Measurements from ENCODE around the gene CCDC107.

The CCDC107 gene

DNA sequence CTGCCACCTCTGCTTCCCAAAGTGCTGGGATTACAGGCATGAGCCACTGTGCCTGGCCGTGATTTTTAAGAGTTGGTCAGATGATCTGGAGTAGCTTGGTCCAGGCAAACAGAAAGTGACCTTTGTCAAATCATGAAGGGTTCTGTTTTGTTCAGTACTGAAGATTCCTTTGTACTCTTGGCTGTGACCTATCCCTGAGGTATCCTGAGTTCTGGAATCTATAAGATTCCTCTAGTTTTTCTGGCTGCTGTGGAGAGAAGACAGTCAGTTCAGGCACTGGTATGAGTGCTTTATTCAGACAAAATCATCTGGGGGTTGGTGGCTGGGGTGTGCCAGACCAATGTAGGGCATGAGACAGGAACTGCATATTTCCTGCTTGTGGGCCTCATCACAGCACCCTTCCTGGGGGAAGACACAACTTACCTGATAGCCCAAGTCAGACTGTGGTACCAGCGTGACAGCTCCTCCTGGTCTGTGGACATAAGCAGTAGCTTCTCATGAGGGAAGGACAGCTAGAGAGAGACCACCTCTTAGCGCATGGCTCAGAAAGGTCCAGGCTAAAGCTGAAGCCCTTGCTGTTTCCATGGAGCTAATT is 3.8 kb downstream of the CCDC107 start:
- Histone ChIP-seq H4K20me1 (ENCODE audit: insufficient read depth, low read length) (no peaks in the 10 kb centered on the region), H3K79me2 (ENCODE audit: low read length) (peaks cover 25% of the 10 kb centered on the region), H3K4me3 (ENCODE audit: low read length) (no peak overlapping the region), H3K27ac (ENCODE audit: low read length) (no peak overlapping the region), H3K4me2 (ENCODE audit: low read length) (no peak overlapping the region), H3K27me3 (ENCODE audit: low read depth, low read length) (no peaks in the 10 kb centered on the region), H3K36me3 (replicated peaks; ENCODE audit: low read depth, low read length) (peaks cover 34% of the 10 kb centered on the region), H3K9ac (ENCODE audit: low read length) (no peak overlapping the region), H2AFZ (ENCODE audit: low read depth, low read length) (no peak overlapping the region), H3K9me3 (ENCODE audit: insufficient read depth, low read length) (no peaks in the 10 kb centered on the region), H3K4me1 (ENCODE audit: low read length) (peaks cover 34% of the 10 kb centered on the region)
- TF ChIP-seq, protein P1, sequence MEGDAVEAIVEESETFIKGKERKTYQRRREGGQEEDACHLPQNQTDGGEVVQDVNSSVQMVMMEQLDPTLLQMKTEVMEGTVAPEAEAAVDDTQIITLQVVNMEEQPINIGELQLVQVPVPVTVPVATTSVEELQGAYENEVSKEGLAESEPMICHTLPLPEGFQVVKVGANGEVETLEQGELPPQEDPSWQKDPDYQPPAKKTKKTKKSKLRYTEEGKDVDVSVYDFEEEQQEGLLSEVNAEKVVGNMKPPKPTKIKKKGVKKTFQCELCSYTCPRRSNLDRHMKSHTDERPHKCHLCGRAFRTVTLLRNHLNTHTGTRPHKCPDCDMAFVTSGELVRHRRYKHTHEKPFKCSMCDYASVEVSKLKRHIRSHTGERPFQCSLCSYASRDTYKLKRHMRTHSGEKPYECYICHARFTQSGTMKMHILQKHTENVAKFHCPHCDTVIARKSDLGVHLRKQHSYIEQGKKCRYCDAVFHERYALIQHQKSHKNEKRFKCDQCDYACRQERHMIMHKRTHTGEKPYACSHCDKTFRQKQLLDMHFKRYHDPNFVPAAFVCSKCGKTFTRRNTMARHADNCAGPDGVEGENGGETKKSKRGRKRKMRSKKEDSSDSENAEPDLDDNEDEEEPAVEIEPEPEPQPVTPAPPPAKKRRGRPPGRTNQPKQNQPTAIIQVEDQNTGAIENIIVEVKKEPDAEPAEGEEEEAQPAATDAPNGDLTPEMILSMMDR (IDR thresholded peaks at IDR 0.05; ENCODE audit: low read depth, low read length): no peak
- no peak for TF ChIP-seq EZH2phosphoT487 (IDR thresholded peaks at IDR 0.05; ENCODE audit: low read depth)

DNA sequence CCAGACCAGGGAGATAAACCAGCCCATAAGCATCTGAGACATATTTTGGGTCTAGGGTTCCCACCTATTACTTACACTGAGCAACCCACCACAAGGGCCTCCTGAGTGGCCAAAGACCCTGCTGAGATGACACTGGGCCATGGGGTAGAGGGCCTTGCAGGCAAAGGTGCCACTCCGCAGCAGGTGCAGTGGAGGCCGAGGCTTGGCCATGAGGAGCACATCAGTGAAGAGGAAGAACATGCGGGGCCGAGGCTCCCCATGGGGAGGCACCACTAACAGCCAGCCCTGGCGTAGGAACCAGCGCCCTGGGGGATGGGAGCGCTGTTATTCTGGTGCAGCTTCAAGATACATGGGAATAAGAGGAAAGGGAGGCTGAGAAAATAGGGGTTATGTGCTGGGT is 4.3 kb downstream of the CCDC107 start:
- Histone ChIP-seq H3K4me2 (ENCODE audit: low read length) (no peak overlapping the region), H4K20me1 (ENCODE audit: insufficient read depth, low read length) (no peaks in the 10 kb centered on the region), H2AFZ (ENCODE audit: low read depth, low read length) (no peak overlapping the region), H3K27me3 (ENCODE audit: low read depth, low read length) (no peaks in the 10 kb centered on the region), H3K27ac (ENCODE audit: low read length) (no peak overlapping the region), H3K9me3 (ENCODE audit: insufficient read depth, low read length) (no peaks in the 10 kb centered on the region), H3K36me3 (replicated peaks; ENCODE audit: low read depth, low read length) (peaks cover 34% of the 10 kb centered on the region), H3K4me1 (ENCODE audit: low read length) (peaks cover 29% of the 10 kb centered on the region), H3K79me2 (ENCODE audit: low read length) (peaks cover 25% of the 10 kb centered on the region), H3K4me3 (ENCODE audit: low read length) (no peak overlapping the region), H3K9ac (ENCODE audit: low read length) (no peak overlapping the region)
- TF ChIP-seq, protein P1 (IDR thresholded peaks at IDR 0.05; ENCODE audit: low read depth, low read length): no peak
- no peak for TF ChIP-seq EZH2phosphoT487 (IDR thresholded peaks at IDR 0.05; ENCODE audit: low read depth)

DNA sequence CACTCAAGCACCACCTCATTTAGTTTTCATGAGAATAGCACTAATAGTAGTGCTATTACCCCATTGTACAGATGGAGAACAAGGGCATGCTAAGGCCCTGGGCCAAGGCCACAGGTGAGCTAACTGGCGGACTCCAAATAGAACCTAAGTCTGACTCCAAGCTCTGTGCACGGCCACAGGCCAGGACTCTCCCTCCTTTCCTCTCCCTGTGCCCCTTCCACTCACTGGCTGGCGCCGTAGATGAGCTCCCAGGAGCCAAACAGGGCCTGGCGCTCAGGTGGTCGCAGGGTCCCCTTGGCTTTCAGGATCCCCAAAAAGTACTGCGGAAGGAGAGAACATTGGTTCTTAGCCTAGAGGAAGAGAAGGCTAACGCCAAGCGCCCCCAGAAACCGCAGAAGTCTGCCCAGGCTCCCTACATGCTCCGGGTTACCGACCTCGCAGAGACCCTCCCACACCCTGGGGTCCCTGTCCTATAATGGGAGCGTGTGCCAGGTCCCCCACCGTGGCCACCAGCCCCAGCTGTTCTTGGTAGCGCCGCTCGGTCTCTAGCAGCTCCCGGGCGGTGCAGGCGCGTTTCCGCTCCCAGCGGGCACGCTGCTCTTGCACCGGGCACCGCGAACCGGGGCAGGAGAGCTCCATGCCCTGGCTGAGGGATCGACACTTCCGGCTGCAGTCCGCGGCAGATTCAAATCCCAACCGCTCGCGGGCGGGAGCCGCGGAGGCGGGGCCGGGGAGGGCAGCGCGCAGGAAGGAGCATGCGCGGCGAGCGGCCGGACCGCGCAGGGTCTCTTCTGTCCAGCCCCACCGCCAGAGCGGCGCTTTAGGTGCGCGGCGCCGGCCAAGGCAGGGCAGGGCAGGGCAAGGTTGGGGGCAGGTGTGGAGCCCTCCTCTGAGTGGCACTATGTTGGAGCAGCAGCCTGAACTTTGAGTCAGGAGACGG is 6.7 kb downstream of the CCDC107 start, which contains the start of gene ARHGEF39:
Gene ARHGEF39 (minus strand): TSS at position 665 of the 940 bp plus-strand sequence. CDS start 26 bp downstream, at position 639.
- no peak for TF ChIP-seq EZH2phosphoT487 (IDR thresholded peaks at IDR 0.05; ENCODE audit: low read depth)
- TF ChIP-seq, protein P1 (IDR thresholded peaks at IDR 0.05; ENCODE audit: low read depth, low read length): peak; percentile 40
- H3K4me1 ChIP-seq (ENCODE audit: low read length): peaks cover 19% of the 10 kb centered on the region

DNA sequence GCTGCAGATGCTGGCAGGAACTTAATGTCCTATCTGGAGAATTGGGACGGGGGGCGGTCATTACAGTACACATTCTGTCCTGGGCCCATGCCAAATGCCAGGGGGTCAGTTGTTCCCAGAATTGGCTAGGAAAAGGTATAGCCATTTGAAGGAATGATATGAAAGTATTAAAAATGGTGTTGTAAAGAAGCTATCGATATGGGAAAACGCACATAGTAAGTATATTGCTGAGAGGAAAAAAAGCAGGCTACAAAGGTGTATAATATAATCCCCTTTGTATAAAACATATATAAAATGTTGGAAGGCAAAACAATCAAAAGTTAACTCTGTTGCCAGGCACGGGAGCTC is 7.4 kb downstream of the CCDC107 start:
- TF ChIP-seq EZH2phosphoT487 (IDR thresholded peaks at IDR 0.05; ENCODE audit: low read depth): no peak
- TF ChIP-seq, protein P1 (IDR thresholded peaks at IDR 0.05; ENCODE audit: low read depth, low read length): no peak
- peaks cover 19% of the 10 kb centered on the region for H3K4me1 ChIP-seq (ENCODE audit: low read length)
- H3K79me2 ChIP-seq (ENCODE audit: low read length): peaks cover 15% of the 10 kb centered on the region
- H3K9ac ChIP-seq (ENCODE audit: low read length): peak overlapping the region; percentile 95
- peak overlapping the region; percentile 75 for H2AFZ ChIP-seq (ENCODE audit: low read depth, low read length)
- peaks cover 31% of the 10 kb centered on the region for H3K36me3 ChIP-seq (replicated peaks; ENCODE audit: low read depth, low read length)
- H3K27me3 ChIP-seq (ENCODE audit: low read depth, low read length): no peaks in the 10 kb centered on the region
- no peaks in the 10 kb centered on the region for H4K20me1 ChIP-seq (ENCODE audit: insufficient read depth, low read length)
- H3K4me2 ChIP-seq (ENCODE audit: low read length): peak overlapping the region; percentile 96
- H3K4me3 ChIP-seq (ENCODE audit: low read length): peak overlapping the region; percentile 91
- H3K27ac ChIP-seq (ENCODE audit: low read length): no peak overlapping the region
- no peaks in the 10 kb centered on the region for H3K9me3 ChIP-seq (ENCODE audit: insufficient read depth, low read length)

More for the DNA sequence above, 6.7 kb downstream of the CCDC107 start, which contains the start of gene ARHGEF39:
- H2AFZ ChIP-seq (ENCODE audit: low read depth, low read length): peak within 1 kb of the TSS; percentile 75
- H3K9me3 ChIP-seq (ENCODE audit: insufficient read depth, low read length): no peaks in the 10 kb centered on the region
- peak within 1 kb of the TSS; percentile 96 for H3K4me2 ChIP-seq (ENCODE audit: low read length)
- no peaks in the 10 kb centered on the region for H3K27me3 ChIP-seq (ENCODE audit: low read depth, low read length)
- peak within 1 kb of the TSS; percentile 56 for H3K27ac ChIP-seq (ENCODE audit: low read length)
- peaks cover 15% of the 10 kb centered on the region for H3K79me2 ChIP-seq (ENCODE audit: low read length)
- peak within 1 kb of the TSS; percentile 95 for H3K9ac ChIP-seq (ENCODE audit: low read length)
- H3K4me3 ChIP-seq (ENCODE audit: low read length): peak within 1 kb of the TSS; percentile 91
- no peaks in the 10 kb centered on the region for H4K20me1 ChIP-seq (ENCODE audit: insufficient read depth, low read length)
- H3K36me3 ChIP-seq (replicated peaks; ENCODE audit: low read depth, low read length): peaks cover 34% of the 10 kb centered on the region

All from OCI-LY3 (cell line).